ENCODE data around the gene EID2B.

EID2B gene

DNA sequence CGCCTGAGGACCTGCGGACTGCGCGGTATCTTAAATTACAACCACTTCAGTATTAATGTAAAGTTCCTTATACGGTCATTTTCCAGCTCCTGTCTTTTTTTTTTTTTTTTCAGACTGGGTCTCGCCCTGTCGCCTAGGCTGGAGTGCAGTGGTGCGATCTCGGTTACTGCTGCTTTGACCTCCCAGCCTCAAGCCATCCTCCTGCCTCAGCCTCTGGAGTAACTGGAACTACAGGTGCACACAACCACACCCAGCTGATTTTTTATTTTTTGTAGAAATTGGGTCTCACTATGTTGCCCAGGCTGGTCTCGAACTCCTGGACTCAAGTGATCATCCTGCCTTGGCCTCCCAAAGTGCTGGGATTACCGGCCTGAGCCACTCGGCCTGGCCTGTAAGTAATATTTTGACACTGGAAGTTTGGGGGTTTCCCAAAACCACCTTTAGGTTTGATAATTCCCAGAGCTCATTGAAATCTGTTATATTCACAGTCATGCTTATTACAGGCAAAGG, 406 bp upstream of the EID2B start:
- no peak for DNase-seq (ENCODE audit: low read depth, low spot score)

DNA sequence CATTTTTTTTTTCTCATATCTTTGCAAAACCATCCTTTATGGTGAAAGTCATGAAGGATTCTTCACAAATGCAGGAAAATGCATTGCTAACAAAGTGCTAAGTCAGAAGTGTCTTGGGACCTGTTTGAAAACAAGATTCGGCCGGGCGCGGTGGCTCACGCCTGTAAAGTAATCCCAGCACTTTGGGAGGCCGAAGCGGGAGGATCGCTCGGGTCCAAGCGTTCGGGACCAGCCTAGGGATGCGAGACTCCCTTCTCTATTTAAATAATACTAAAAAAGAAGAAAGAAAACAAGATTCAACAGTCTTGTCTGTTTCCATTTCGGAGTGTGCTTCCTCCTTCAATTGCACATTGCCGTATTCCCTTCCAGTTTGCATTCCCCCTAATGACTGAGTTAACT, 819 bp downstream of the EID2B start:
- no peak for DNase-seq (ENCODE audit: low read depth, low spot score)

DNA sequence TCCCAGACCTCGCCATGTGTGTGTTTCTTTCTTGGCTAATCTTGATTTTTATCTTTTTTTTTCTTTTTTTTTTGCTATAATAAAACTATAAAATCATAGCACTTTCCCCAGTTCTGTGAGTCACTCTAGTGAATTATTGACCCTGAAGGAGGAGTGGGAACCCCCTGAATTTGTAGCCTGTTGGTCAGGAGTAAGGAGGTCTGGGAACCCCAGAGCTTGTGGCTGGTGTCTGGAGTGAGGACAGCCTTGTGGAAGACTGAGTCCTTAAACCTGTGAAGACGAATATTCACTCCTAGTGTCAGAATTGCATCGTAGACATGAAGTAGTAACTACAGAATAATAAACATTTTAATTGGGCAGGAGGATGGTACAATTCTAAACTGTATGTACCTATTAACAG, 7.4 kb downstream of the EID2B start:
- DNase-seq (ENCODE audit: low read depth, low spot score): no peak

DNA sequence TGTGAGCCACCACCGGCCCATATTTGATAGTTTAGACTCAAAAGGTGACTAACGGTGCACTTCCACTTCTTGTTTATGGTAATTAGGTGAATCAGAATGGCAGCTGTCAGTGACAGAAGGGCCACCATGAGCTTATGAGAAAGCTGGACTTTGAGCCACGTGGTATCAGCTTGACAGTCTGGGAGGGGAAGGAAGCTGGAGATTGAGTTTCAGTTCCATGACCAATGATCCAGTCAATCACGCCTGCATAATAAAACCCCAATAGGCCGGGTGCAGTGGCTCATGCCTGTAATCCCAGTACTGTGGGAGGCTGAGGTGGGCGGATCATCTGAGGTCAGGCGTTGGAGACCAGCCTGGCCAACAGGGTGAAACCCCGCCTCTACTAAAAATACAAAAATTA, 8.2 kb downstream of the EID2B start:
- no peak for DNase-seq (ENCODE audit: low read depth, low spot score)

DNA sequence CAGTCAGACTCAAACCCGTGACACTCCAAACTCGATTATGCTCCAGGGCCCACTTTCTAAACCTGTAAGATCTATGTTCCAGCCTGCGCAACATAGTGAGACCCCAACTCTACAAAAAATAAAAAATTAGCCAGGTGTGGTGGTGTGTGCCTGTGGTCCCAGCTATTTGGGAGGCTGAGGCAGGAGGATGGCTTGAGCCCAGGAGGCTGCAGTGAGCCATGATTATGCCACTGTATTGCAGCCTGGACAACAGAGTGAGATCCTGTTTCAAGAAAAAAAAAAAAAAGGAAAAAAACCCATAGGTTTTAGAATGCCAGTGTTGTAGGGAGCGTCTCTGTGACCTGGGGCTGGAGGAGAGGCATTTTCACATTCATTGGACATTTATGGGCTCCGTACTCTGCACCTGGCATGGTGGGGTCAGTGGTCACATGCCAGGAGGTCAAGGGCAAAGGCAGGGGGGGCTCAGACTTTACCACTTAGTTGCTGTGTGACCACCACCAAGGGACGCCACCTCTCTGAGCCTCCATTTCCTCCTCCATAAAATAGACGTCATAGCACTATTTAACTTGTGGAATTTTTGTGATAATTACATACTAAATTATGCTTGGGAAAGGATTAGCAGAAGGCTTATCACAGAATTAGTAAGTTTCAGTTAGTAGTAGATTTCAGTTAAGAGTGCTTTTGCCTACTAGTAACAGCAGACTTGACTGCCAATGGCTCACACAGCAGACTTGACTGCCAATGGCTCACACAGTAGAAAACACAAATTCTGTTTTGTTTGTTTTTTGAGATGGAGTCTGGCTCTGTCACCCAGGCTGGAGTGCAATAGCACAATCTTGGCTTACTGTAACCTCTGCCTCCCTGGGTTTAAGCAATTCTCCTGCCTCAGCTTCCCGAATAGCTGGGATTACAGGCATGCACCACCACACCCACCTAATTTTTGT, 11.8 kb downstream of the EID2B start:
- no peak for DNase-seq (ENCODE audit: low read depth, low spot score)

DNA sequence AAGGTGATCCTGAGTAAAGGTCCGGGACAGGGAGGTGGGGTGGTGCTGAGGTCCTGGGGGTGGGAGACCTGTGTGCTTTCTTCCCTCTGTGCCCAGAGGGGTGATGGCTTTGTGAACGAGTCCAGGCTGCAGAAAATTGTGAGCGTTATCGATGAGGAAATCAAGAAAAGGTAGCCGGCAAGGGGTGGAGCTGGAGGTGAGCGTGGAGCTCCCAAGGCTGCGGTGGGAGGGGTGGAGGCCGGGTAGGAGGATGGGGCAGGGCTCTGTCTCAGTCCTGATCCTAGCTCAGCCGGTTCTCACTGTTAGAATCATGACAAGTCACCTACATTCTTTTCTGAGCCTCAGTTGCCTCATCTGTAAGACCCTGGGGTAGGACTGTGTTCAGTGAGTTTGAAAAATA, 13.7 kb downstream of the EID2B start:
- DNase-seq (ENCODE audit: low read depth, low spot score): no peak

DNA sequence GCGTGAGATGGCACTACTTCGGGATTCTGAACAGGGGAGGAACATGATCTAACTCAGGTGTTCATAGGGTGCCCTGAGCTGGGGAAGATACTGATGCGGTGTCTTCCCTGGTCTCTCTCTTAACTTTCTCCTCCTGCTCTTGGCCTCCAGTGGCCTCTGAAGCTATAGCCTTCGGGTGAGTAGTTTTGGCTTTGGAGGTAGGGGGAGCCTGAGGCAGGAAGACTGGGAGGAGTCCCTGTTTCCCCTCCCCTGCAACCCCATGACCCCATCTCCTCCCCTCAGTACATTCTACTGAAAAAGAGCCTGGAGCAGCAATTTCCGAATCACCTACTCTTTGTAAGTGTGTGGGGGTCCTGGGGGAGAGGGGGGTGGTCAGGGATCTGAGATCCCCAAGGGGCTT, 14.2 kb downstream of the EID2B start:
- DNase-seq (ENCODE audit: low read depth, low spot score): no peak

DNA sequence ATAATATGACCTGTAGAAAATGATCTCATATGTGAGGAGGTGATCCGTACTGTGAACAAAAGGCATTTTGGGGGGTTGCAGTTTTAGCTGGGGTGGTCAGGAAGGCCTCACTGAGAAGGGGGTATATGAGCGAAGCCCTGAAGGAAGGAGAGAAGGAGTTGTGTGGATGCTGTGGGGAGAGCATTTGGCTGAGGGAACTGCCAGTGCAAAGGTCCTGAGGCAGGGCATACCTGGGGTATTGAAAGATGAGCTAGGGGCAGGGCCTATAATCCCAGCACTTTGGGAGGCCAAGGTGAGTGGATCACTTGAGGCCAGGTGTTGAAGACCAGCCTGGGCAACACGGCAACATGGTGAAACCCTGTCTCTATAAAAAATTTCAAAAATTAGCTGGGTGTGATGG, 15.2 kb downstream of the EID2B start:
- DNase-seq (ENCODE audit: low read depth, low spot score): no peak

DNA sequence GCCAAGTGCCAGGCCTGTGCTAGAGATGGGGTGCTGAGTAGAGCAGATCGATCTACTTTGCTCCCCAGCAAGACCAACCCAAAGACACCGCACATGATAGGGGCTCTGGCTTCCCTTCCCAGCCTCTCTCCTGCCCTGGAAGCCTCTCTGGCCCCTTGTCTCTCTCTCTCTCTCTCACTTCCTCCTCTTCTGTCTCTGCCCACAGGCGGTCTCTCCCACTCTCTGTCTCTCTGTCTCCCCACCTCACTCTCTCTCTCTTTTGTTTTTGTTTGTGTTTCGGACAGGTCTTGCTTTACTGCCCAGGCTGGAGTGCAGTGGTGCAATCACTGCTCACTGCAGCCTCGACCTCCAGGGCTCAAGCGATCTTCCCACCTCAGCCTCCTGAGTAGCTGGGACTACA, 16.4 kb downstream of the EID2B start:
- DNase-seq (ENCODE audit: low read depth, low spot score): no peak

DNA sequence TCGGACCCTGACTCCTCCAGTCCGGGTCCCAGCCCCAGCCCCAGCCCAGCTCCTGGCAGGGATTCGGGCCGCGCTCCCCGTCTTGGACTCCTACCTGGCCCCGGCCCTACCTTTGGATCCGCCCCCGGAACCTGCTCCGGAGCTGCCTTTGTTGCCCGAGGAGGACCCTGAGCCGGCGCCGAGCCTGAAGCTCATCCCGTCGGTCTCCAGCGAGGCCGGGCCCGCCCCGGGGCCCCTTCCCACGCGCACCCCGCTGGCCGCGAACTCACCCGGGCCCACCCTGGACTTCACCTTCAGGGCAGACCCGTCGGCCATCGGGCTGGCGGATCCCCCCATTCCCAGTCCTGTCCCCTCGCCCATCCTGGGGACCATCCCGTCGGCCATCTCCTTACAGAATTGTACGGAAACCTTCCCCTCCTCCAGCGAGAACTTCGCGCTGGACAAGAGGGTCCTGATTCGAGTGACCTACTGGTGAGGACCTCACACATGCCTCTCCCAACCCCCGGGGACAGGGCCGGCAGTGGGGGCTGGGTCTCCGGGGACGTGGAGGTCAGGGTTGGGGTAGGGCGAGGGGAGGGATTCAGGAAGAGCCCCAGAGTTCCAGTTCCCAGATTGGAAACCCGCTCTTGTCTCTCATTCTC, 17.0 kb downstream of the EID2B start:
- DNase-seq (ENCODE audit: low read depth, low spot score): no peak

DNA sequence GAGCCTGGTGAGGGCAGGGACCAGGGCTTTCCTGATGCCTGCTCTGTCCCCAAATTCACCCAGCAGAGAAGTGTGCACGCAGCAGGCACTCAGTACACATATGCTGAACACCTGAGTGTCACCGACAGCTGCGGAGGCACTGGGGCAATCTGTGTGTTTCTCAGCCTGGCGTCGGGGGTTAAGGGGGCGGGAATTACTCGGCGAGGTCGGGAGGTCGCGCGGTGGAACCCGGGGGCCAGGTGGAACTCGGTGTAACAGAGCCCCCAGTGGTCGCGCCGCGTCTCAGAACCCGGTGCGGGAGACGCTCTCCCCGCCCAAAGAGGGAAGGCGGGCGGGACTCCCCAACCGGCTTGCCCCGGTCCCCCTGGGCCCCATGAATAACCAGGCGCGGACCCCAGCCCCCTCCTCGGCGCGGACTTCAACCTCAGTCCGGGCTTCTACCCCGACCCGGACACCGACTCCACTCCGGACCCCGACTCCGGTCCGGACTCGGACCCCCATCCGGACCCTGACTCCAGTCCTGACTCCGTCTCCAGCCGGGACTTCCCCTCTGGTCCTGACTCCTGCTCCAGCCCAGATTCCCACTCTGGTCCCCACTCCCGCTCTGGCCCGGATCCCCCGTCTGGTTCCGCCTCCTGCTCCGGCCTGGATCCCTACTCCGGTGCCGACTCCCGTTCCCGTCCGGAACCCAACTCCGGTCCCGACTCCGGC, 17.7 kb downstream of the EID2B start, which contains the start of gene SELENOV:
Gene SELENOV, plus strand, starts transcription at position 300 of the 711 bp plus-strand sequence. Its CDS starts 74 bp downstream, at position 374.
- DNase-seq (ENCODE audit: low read depth, low spot score): peak; percentile 28

DNA sequence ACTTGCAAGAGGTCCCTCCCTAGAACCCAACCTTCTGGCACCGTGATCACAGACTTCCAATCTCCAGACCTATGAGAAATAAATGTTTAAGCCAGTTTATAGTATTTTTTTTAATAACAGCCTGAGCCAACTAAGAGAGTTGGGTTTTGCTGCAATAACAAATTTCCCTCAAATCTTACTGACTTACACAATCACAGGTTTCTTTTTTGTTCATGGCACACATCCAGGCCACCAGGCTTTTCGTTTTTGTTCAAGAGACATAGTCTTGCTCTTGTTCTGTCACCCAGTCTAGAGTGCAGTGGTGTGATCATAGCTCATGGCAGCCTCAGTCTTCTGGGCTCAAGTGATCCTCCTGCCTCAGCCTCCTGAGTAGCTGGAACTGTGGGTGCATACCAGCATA, 19.7 kb downstream of the EID2B start:
- DNase-seq (ENCODE audit: low read depth, low spot score): no peak

DNA sequence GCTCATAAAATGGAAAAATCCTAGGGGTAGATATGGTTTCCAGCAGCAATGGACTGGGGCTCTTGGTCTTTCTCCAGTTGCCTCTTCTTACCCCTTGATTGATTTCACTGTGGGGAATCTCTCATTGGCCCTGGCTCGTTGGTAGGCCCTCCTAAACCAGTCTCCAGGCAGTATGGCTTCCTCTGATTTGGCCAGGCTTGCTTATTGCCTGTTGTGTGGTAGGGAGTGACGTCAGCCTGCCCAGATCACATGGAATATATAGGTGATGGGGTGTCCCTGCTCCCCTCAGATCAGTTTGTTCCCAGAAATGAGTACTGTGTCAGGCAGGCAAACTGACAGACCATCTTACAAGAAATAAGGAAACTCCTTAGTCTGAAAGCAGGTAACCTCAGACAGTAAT, 23.4 kb downstream of the EID2B start:
- no peak for DNase-seq (ENCODE audit: low read depth, low spot score)

DNA sequence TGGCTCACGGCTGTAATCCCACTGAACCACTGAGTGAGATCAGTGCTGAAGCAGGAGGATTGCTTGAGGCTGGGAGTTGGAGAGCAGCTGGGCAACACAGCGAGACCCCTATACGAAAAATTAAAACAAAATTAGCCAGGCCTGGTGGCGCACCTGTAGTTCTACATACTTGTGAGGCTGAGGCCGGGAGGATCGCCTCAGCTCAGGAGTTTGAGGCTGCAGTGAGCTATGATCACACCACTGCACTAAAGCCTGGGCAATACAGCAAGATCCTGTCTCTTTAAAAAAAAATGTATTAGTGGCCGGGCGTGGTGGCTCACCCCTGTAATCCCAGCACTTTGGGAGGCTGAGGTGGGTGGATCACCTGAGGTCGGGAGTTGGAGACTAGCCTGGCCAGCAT, 24.0 kb downstream of the EID2B start:
- DNase-seq (ENCODE audit: low read depth, low spot score): no peak

DNA sequence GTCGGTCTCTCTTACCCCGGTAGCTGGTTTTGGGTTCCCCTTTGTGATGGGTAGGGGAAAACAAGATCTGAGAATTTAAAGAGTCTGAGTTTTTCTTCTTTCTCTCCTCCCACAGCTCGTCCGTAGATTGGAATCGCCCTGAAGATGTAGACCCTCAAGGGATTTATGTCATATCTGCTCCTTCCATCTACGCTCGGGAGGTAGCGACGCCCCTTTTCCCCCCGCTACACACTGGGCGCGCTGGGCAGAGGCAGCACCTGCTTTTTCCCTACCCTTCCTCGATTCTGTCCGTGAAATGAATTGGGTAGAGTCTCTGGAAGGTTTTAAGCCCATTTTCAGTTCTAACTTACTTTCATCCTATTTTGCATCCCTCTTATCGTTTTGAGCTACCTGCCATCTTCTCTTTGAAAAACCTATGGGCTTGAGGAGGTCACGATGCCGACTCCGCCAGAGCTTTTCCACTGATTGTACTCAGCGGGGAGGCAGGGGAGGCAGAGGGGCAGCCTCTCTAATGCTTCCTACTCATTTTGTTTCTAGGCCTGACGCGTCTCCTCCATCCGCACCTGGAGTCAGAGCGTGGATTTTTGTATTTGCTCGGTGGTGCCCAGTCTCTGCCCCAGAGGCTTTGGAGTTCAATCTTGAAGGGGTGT, 24.8 kb downstream of the EID2B start:
- DNase-seq (ENCODE audit: low read depth, low spot score): no peak

DNA sequence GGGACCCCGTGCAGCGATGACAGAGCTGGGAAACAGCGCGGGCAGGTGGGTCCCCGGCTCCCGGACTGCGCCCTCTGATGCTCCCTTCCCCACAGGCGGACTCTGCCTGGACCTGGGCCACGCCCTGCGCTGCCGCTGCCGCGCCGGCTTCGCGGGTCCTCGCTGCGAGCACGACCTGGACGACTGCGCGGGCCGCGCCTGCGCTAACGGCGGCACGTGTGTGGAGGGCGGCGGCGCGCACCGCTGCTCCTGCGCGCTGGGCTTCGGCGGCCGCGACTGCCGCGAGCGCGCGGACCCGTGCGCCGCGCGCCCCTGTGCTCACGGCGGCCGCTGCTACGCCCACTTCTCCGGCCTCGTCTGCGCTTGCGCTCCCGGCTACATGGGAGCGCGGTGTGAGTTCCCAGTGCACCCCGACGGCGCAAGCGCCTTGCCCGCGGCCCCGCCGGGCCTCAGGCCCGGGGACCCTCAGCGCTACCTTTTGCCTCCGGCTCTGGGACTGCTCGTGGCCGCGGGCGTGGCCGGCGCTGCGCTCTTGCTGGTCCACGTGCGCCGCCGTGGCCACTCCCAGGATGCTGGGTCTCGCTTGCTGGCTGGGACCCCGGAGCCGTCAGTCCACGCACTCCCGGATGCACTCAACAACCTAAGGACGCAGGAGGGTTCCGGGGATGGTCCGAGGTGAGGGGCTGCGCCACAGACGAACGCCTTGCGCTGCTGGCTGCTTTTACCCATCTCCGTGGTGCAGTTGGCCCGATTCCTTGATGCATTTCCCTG, 25.5 kb downstream of the EID2B start:
- DNase-seq (ENCODE audit: low read depth, low spot score): peak; percentile 90

DNA sequence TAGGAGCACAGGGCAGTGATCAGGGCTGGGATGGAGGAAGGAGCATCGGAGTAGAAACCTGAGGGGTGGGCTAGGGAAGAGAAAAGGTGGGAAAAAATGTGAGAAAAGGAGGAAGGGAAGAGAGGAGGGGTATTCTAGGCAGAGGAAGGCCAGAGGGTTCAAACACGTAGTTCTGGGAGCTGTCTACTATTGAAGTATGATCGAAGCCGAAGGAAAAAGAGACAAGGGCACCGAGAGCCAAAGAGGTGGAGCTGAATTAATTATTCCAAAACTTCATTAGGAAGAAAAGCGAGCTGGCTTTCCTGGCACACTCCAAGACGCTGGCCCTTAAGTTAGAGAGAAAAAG, 26.1 kb downstream of the EID2B start:
- no peak for DNase-seq (ENCODE audit: low read depth, low spot score)

DNA sequence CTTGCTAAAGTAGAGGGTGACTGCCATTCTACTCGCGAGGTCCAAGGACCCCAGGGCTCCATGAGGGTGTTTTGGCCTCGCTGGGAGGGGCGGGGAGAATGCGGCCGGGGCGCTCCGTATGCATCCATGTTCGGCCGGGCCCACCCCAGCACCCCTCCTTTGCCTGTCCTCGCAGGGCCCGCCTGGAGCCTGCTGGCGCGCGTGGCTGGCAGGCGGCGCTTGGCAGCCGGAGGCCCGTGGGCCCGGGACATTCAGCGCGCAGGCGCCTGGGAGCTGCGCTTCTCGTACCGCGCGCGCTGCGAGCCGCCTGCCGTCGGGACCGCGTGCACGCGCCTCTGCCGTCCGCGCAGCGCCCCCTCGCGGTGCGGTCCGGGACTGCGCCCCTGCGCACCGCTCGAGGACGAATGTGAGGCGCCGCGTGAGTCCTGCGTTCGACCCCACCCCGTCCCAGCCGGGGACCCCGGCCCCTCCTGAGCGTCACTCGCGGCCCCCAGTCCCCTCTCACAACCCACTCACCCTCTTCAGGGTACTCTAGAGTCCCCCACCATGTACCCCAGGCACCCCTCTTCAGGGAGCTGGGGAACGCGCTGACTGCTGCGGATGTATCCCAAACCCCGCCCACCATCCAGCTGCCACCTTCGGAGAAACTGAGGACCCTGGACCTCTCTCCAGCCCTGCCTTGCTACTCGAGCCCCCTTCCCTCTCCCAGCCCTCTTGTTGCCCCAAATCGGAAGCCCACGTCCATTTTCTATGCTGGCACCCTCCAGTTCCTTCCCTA, 29.8 kb downstream of the EID2B start:
- peak; percentile 84 for DNase-seq (ENCODE audit: low read depth, low spot score)

DNA sequence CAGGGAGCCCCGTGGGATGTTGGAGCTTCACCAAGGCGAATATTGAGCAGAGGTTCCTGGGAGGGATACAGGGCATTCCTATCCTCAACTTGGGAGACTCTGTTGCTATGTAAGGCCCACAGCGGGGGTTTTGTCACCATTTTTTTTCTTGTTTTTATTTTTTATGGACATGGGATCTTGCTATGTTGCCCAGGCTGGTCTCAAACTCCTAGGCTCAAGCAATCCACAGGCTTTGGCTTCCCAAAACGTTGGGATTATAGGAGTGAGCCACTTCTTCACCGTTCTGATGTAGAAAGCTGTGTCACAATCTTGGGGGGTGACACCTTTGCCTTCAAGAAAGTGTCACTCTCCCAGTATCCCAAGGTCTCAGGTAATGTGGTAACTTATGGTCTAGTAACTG, 31.3 kb downstream of the EID2B start:
- DNase-seq (ENCODE audit: low read depth, low spot score): no peak

DNA sequence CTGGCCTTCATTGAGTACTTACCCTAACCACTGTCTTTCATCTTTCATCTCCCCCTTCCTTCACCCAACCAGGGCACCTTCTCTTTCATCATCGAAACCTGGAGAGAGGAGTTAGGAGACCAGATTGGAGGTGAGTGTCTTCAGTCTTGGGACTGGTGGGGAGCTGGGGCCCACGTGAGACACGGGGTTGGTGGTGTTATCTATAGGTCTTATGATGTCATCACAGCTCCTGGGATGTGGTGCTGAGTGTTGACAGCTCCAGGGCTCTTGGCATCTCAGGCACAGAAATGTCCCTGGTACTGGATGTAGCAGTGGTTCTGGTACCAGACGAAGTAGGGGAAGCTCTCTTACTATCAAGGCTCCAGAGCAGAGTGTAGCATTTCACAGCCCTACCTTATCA, 32.1 kb downstream of the EID2B start:
- DNase-seq (ENCODE audit: low read depth, low spot score): no peak
